Neuronal stem cell (in vitro differentiated cells): ENCODE results near the gene ADCYAP1.

Source experiments
- DNase-seq: peaks from one replicate; pipeline ENCODE4 v3.0.0-alpha.2; 2013; ENCODE audit warnings: low spot score
- H2AFZ ChIP-seq: one replicate; pipeline ENCODE4 v1.6.1; 2013; ENCODE audit warnings: mild to moderate bottlenecking, low read length, inconsistent platforms
- H2AK5ac ChIP-seq: 2 replicates; pipeline ENCODE4 v1.6.1; 2013; ENCODE audit warnings: low read depth, mild to moderate bottlenecking, inconsistent platforms, low read length, moderate library complexity, mixed read lengths
- H2BK120ac ChIP-seq: 2 replicates; pipeline ENCODE4 v1.6.1; 2013; ENCODE audit warnings: low read depth, mild to moderate bottlenecking, inconsistent platforms, low read length, moderate library complexity, mixed read lengths
- H2BK12ac ChIP-seq: one replicate; pipeline ENCODE4 v1.6.1; 2013; ENCODE audit warnings: low read length, inconsistent platforms
- H2BK15ac ChIP-seq: 2 replicates; pipeline ENCODE4 v1.6.1; 2013; ENCODE audit warnings: mild to moderate bottlenecking, low read length, inconsistent platforms, mixed read lengths
- H2BK5ac ChIP-seq: one replicate; pipeline ENCODE4 v1.6.1; 2013; ENCODE audit warnings: inconsistent platforms, mild to moderate bottlenecking, low read length, moderate library complexity
- H3K14ac ChIP-seq: one replicate; pipeline ENCODE4 v1.6.1; 2013; ENCODE audit warnings: low read length, inconsistent platforms
- H3K18ac ChIP-seq: 2 replicates; pipeline ENCODE4 v1.6.1; 2013; ENCODE audit warnings: low read length, inconsistent platforms
- H3K23ac ChIP-seq: 2 replicates; pipeline ENCODE4 v1.6.1; 2013; ENCODE audit warnings: low read depth, mild to moderate bottlenecking, mixed read lengths, low read length, inconsistent platforms; ENCODE audit not compliant: poor library complexity
- H3K27ac ChIP-seq: replicated peaks from 3 replicates; pipeline ENCODE4 v1.5.1; 2013; ENCODE audit warnings: low read length, inconsistent platforms
- H3K27me3 ChIP-seq, 3 experiments: 2 replicates each; pipeline ENCODE4 v1.6.1; 2013; ENCODE audit warnings: low read length in 3 of 3, mild to moderate bottlenecking in 2 of 3, inconsistent platforms in 1 of 3, low read depth in 1 of 3, mixed read lengths in 1 of 3, moderate library complexity in 1 of 3; ENCODE audit not compliant: control insufficient read depth in 3 of 3, insufficient read depth in 3 of 3
- H3K36me3 ChIP-seq, 2 donors: replicated peaks in 1 of 2; 2 replicates each; pipeline ENCODE4 v1.6.1; 2013; ENCODE audit warnings: low read length in 2 of 2; ENCODE audit not compliant: control insufficient read depth in 2 of 2, insufficient read depth in 2 of 2
- H3K4ac ChIP-seq: 2 replicates; pipeline ENCODE4 v1.6.1; 2013; ENCODE audit warnings: inconsistent platforms, mild to moderate bottlenecking, low read length, moderate library complexity
- H3K4me1 ChIP-seq, 2 donors: 1 replicate in 1 of 2; 2 replicates in 1 of 2; pipeline ENCODE4 v1.6.1; 2013; ENCODE audit warnings: low read length in 2 of 2, low read depth in 1 of 2; ENCODE audit not compliant: control insufficient read depth in 2 of 2, insufficient read depth in 1 of 2
- H3K4me2 ChIP-seq: one replicate; pipeline ENCODE4 v1.6.1; 2013; ENCODE audit warnings: mild to moderate bottlenecking, low read length, inconsistent platforms; ENCODE audit not compliant: insufficient read depth, poor library complexity, severe bottlenecking
- H3K4me3 ChIP-seq, 2 donors: 2 replicates each; pipeline ENCODE4 v1.5.1; 2013; ENCODE audit warnings: low read length in 2 of 2, mild to moderate bottlenecking in 2 of 2, inconsistent platforms in 1 of 2, moderate library complexity in 1 of 2
- H3K79me1 ChIP-seq: one replicate; pipeline ENCODE4 v1.6.1; 2013; ENCODE audit warnings: low read depth, mild to moderate bottlenecking, inconsistent platforms, low read length, moderate library complexity
- H3K9ac ChIP-seq: one replicate; pipeline ENCODE4 v1.6.1; 2013; ENCODE audit warnings: mild to moderate bottlenecking, low read depth, low read length, inconsistent platforms; ENCODE audit not compliant: poor library complexity
- H3K9me3 ChIP-seq, 2 donors: replicated peaks in 1 of 2; 2 replicates each; pipeline versions ENCODE3 to v1.6.1; 2013; ENCODE audit warnings: low read length in 2 of 2, mild to moderate bottlenecking in 2 of 2, inconsistent platforms in 1 of 2, low read depth in 1 of 2, mixed read lengths in 1 of 2, moderate library complexity in 1 of 2; ENCODE audit not compliant: control insufficient read depth in 2 of 2, insufficient read depth in 1 of 2
- H4K8ac ChIP-seq: one replicate; pipeline ENCODE4 v1.6.1; 2013; ENCODE audit warnings: low read depth, mild to moderate bottlenecking, inconsistent platforms, low read length, moderate library complexity
- H4K91ac ChIP-seq: one replicate; pipeline ENCODE4 v1.6.1; 2013; ENCODE audit warnings: low read length, low read depth, mild to moderate bottlenecking, inconsistent platforms; ENCODE audit not compliant: poor library complexity
- WGBS, 2 donors: extraction: QIAGEN DNeasy Blood & Tissue Kit; methylation state at CpG; one replicate each; pipeline ENCODE4 v1.1.7; 2013; ENCODE audit warnings: missing lambda C conversion rate in 2 of 2, mixed read lengths in 1 of 2; ENCODE audit not compliant: insufficient read length in 2 of 2, insufficient replicate concordance in 1 of 2; ENCODE audit errors: extremely low coverage in 2 of 2; 5-methylcytosine and 5-hydroxymethylcytosine counted together

ADCYAP1 gene

GRCh38 chr18:949724-950631, 45.3 kb downstream of the ADCYAP1 start:
- Histone ChIP-seq H3K4me2 (no peak overlapping the region), H3K27me3 (peaks cover 0 to 2% (median 0%) of the 10 kb centered on the region in 3 experiments), H3K4me3 (no peak overlapping the region), H3K14ac (no peak overlapping the region), H3K79me1 (no peaks in the 10 kb centered on the region), H4K8ac (no peak overlapping the region), H3K9ac (no peak overlapping the region), H2AK5ac (peak overlapping the region; percentile 92), H3K27ac (no peak overlapping the region), H3K23ac (no peak overlapping the region), H3K4ac (no peak overlapping the region), H3K36me3 (no peaks in the 10 kb centered on the region), H2BK15ac (peak overlapping the region; percentile 21), H3K4me1 (no peaks in the 10 kb centered on the region), H2BK12ac (no peak overlapping the region), H2BK120ac (peak overlapping the region; percentile 55), H4K91ac (no peak overlapping the region), H3K9me3 (peaks cover 0 to 2% of the 10 kb centered on the region in 2 donors), H2AFZ (no peak overlapping the region), H3K18ac (peak overlapping the region; percentile 77), H2BK5ac (peak overlapping the region; percentile 60)
- WGBS, 2 donors = no CpG with 5 or more reads among the region's 9 CpGs
- DNase-seq = no peak

- no peak for DNase-seq
- Histone ChIP-seq H3K9me3 (peaks cover 0 to 2% of the 10 kb centered on the region in 2 donors), H2AK5ac (no peak overlapping the region), H2BK120ac (no peak overlapping the region), H2BK5ac (no peak overlapping the region), H3K18ac (no peak overlapping the region), H3K23ac (no peak overlapping the region), H3K27ac (no peak overlapping the region), H3K4me3 (no peak overlapping the region), H3K14ac (no peak overlapping the region), H3K4ac (no peak overlapping the region), H2BK15ac (no peak overlapping the region), H4K8ac (no peak overlapping the region), H3K36me3 (no peaks in the 10 kb centered on the region), H3K27me3 (peaks cover 0 to 2% (median 0%) of the 10 kb centered on the region in 3 experiments), H3K9ac (no peak overlapping the region), H3K4me2 (no peak overlapping the region), H3K79me1 (no peaks in the 10 kb centered on the region), H2BK12ac (no peak overlapping the region), H2AFZ (no peak overlapping the region), H3K4me1 (no peaks in the 10 kb centered on the region), H4K91ac (no peak overlapping the region)
- WGBS, 2 donors = no CpG with 5 or more reads among the region's 5 CpGs
Measured at GRCh38 chr18:950882-951495, 46.3 kb downstream of the ADCYAP1 start.

- no peak overlapping the region for H2BK12ac ChIP-seq
- no peaks in the 10 kb centered on the region for H3K9me3 ChIP-seq
- no peak overlapping the region for H3K4me3 ChIP-seq
- no peak overlapping the region for H3K4me2 ChIP-seq
- no peaks in the 10 kb centered on the region for H3K27me3 ChIP-seq
- DNase-seq = no peak
- no peak overlapping the region for H4K91ac ChIP-seq
- H3K9ac ChIP-seq = no peak overlapping the region
- H2BK5ac ChIP-seq = no peak overlapping the region
- no peak overlapping the region for H2BK15ac ChIP-seq
- H2AFZ ChIP-seq = no peak overlapping the region
- H2AK5ac ChIP-seq = no peak overlapping the region
- no peak overlapping the region for H3K23ac ChIP-seq
- H3K27ac ChIP-seq = no peak overlapping the region
- no peaks in the 10 kb centered on the region for H3K36me3 ChIP-seq
- no CpG with 5 or more reads among the region's 6 CpGs for WGBS, 2 donors
- H3K4me1 ChIP-seq = no peaks in the 10 kb centered on the region
- no peaks in the 10 kb centered on the region for H3K79me1 ChIP-seq
- no peak overlapping the region for H3K4ac ChIP-seq
- H4K8ac ChIP-seq = no peak overlapping the region
- H3K14ac ChIP-seq = no peak overlapping the region
- H3K18ac ChIP-seq = no peak overlapping the region
- no peak overlapping the region for H2BK120ac ChIP-seq
Measured at GRCh38 chr18:955384-956066, 50.9 kb downstream of the ADCYAP1 start.

- Histone ChIP-seq H2BK15ac (no peak overlapping the region), H3K27me3 (no peaks in the 10 kb centered on the region), H3K9ac (no peak overlapping the region), H3K27ac (no peak overlapping the region), H3K36me3 (no peaks in the 10 kb centered on the region), H3K14ac (no peak overlapping the region), H2BK5ac (no peak overlapping the region), H2AK5ac (no peak overlapping the region), H3K4ac (no peak overlapping the region), H3K9me3 (no peaks in the 10 kb centered on the region), H4K91ac (no peak overlapping the region), H2BK12ac (no peak overlapping the region), H2AFZ (no peak overlapping the region), H3K79me1 (no peaks in the 10 kb centered on the region), H4K8ac (no peak overlapping the region), H3K23ac (no peak overlapping the region), H3K18ac (no peak overlapping the region), H2BK120ac (no peak overlapping the region), H3K4me3 (no peak overlapping the region), H3K4me2 (no peak overlapping the region), H3K4me1 (no peaks in the 10 kb centered on the region)
- no CpG with 5 or more reads among the region's 5 CpGs for WGBS, 2 donors
- DNase-seq = no peak
Measured at GRCh38 chr18:957829-958228, 53.2 kb downstream of the ADCYAP1 start.
